PC-9 (cell line): ENCODE results near the gene ERN1. TPM values are rescaled to one million over a fixed set of nuclear protein-coding genes. Genes with fewer than 3 reads are reported as not detected.
A peak's percentile ranks its signal among the peaks of the same experiment; 100 is the strongest.

Experiments
- BruUV-seq: library from RNA; stranded (reverse); fragments of 400-500 nt; replicated peaks from 2 replicates; lab custom pipeline; 2021; lab: Mats Ljungman, UMichigan
- CTCF ChIA-PET: fragments of 300-600 bp; sonication (Branson Sonifier 250); formaldehyde crosslinking; loops from one replicate; lab custom pipeline; 2022; ENCODE audit warnings: antibody characterized with exemption; lab: Charles Lee
- POLR2A ChIA-PET: fragments of 300-600 bp; sonication (Branson Sonifier 250); formaldehyde crosslinking; loops from one replicate; lab custom pipeline; 2022; ENCODE audit warnings: antibody characterized with exemption; ENCODE audit not compliant: unreplicated experiment; lab: Charles Lee
- DNase-seq, 2 experiments: peaks; one replicate each; pipeline versions ENCODE4 v3.0.0 to v3.0.0-alpha.2; 2015 to 2022; ENCODE audit warnings: mixed read lengths in 1 of 2
- H2AFZ ChIP-seq: fragments of 200-600 bp; sonication (generic); 2 replicates; pipeline ENCODE4 v1.8.1; 2017; ENCODE audit warnings: antibody characterized with exemption
- H3F3A ChIP-seq: fragments of 200-600 bp; sonication (generic); 2 replicates; pipeline ENCODE4 v1.8.1; 2017; ENCODE audit warnings: antibody characterized with exemption, mild to moderate bottlenecking, low read depth; ENCODE audit not compliant: insufficient read depth
- H3K27ac ChIP-seq: fragments of 200-600 bp; sonication (generic); 2 replicates; pipeline ENCODE4 v1.6.1; 2016; ENCODE audit warnings: mixed run types
- H3K27me3 ChIP-seq: fragments of 200-600 bp; sonication (generic); 2 replicates; pipeline ENCODE4 v1.6.1; 2016; ENCODE audit warnings: low read depth, mixed run types; ENCODE audit not compliant: insufficient read depth
- H3K36me3 ChIP-seq: fragments of 200-600 bp; sonication (generic); 2 replicates; pipeline ENCODE4 v1.6.1; 2016; ENCODE audit warnings: low read depth, mixed run types
- H3K4me1 ChIP-seq: fragments of 200-600 bp; sonication (generic); replicated peaks from 2 replicates; pipeline ENCODE4 v1.6.1; 2016; ENCODE audit warnings: mixed run types; ENCODE audit not compliant: insufficient read depth
- H3K4me2 ChIP-seq: fragments of 200-600 bp; sonication (generic); 2 replicates; pipeline ENCODE4 v1.6.1; 2017; ENCODE audit warnings: mixed run types
- H3K4me3 ChIP-seq: fragments of 200-600 bp; sonication (generic); 2 replicates; pipeline ENCODE4 v1.6.1; 2016; ENCODE audit warnings: mixed run types
- H3K79me2 ChIP-seq: fragments of 200-600 bp; sonication (generic); 2 replicates; pipeline ENCODE4 v1.6.1; 2017; ENCODE audit warnings: low read depth, mixed run types
- H3K9me2 ChIP-seq: fragments of 200-600 bp; sonication (generic); 2 replicates; pipeline ENCODE4 v1.8.1; 2017; ENCODE audit warnings: mild to moderate bottlenecking; ENCODE audit not compliant: insufficient read depth
- H3K9me3 ChIP-seq: fragments of 200-600 bp; sonication (generic); 2 replicates; pipeline ENCODE4 v1.8.1; 2016; ENCODE audit warnings: low read depth; ENCODE audit not compliant: insufficient read depth
- H4K20me1 ChIP-seq: fragments of 200-600 bp; sonication (generic); 2 replicates; pipeline ENCODE4 v1.8.1; 2017; ENCODE audit not compliant: insufficient read depth
- EZH2 ChIP-seq: fragments of 200-600 bp; sonication (generic); IDR thresholded peaks from 2 replicates; pipeline ENCODE4 v1.8.0; 2017; ENCODE audit warnings: antibody characterized with exemption, low read depth
- intact Hi-C: fragments of 100-400 bp; cut with micrococcal nuclease; formaldehyde crosslinking; loops from one replicate; pipeline ENCODE4 v1.10.0; 2022; ENCODE audit not compliant: unreplicated experiment
- total RNA-seq: library from RNA; stranded (reverse); gene quantifications from 2 replicates; pipeline ENCODE4 v1.2.3, GENCODE V29; 2021
- TF ChIP-seq, protein P1 (sequence below): fragments of 200-600 bp; sonication (generic); conservative IDR thresholded peaks from 2 replicates; pipeline ENCODE4 v1.6.1; 2017; ENCODE audit warnings: mixed run types, antibody characterized with exemption, mild to moderate bottlenecking, moderate library complexity

Gene ERN1
- total RNA-seq, 1 experiment from 2014 or later, result 9.2 TPM

DNA sequence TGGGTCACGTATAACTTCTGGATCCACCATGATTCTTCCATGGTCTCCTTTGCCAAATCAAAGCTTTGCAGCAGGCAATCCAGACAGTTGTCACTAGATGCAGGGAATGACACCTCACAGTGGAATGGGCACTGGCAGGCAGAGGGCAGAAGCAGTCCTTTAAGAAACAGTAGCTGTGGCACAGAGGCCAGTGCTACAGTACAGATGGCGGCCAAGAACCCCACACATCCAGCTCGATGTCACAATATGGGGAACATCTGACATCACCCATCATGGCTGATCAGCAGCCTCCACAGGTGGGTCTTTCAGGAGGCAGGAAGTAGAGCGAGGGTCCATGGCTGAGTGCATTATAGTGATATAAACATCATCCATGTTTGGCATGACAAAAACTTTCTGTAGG lies 18.8 kb upstream of the ERN1 start:
- H2AFZ ChIP-seq, result no peak overlapping the region
- H3K27ac ChIP-seq, result peak overlapping the region; percentile 38; the same call in 1 of the 2 replicates
- peak in 1 of 2 experiments; percentile 21 for DNase-seq
- no peaks in the 10 kb centered on the region for H3K9me3 ChIP-seq
- H3F3A ChIP-seq, result peaks cover 67% of the 10 kb centered on the region
- H3K4me2 ChIP-seq, result no peak overlapping the region
- peaks cover 22% of the 10 kb centered on the region for H3K79me2 ChIP-seq
- H3K27me3 ChIP-seq, result no peaks in the 10 kb centered on the region
- no peaks in the 10 kb centered on the region for H3K9me2 ChIP-seq
- ChIA-PET POLR2A (interaction anchor here (0.5 kb wide), 1 partner anchor 261 kb away, joined by 11 read pairs; no protein-coding TSS in a partner anchor), CTCF (interaction anchor here (0.5 to 1.6 kb wide), 7 partner anchors 15 to 243 kb away, joined by 3 to 11 read pairs (median 4); no protein-coding TSS in a partner anchor)
- no peak overlapping the region for H3K4me3 ChIP-seq
- intact Hi-C loops, result loop anchor here (1.0 to 10.0 kb wide), 4 partner anchors 54 to 339 kb away; no protein-coding TSS in a partner anchor
- no TSS peak for BruUV-seq
- peaks cover 16% of the 10 kb centered on the region for H3K36me3 ChIP-seq
- no peaks in the 10 kb centered on the region for H4K20me1 ChIP-seq
- no peak for TF ChIP-seq EZH2
- TF ChIP-seq, protein P1, sequence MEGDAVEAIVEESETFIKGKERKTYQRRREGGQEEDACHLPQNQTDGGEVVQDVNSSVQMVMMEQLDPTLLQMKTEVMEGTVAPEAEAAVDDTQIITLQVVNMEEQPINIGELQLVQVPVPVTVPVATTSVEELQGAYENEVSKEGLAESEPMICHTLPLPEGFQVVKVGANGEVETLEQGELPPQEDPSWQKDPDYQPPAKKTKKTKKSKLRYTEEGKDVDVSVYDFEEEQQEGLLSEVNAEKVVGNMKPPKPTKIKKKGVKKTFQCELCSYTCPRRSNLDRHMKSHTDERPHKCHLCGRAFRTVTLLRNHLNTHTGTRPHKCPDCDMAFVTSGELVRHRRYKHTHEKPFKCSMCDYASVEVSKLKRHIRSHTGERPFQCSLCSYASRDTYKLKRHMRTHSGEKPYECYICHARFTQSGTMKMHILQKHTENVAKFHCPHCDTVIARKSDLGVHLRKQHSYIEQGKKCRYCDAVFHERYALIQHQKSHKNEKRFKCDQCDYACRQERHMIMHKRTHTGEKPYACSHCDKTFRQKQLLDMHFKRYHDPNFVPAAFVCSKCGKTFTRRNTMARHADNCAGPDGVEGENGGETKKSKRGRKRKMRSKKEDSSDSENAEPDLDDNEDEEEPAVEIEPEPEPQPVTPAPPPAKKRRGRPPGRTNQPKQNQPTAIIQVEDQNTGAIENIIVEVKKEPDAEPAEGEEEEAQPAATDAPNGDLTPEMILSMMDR, result peak; percentile 24; the same call in 1 of the 2 replicates
- peaks cover 31% of the 10 kb centered on the region for H3K4me1 ChIP-seq

DNA sequence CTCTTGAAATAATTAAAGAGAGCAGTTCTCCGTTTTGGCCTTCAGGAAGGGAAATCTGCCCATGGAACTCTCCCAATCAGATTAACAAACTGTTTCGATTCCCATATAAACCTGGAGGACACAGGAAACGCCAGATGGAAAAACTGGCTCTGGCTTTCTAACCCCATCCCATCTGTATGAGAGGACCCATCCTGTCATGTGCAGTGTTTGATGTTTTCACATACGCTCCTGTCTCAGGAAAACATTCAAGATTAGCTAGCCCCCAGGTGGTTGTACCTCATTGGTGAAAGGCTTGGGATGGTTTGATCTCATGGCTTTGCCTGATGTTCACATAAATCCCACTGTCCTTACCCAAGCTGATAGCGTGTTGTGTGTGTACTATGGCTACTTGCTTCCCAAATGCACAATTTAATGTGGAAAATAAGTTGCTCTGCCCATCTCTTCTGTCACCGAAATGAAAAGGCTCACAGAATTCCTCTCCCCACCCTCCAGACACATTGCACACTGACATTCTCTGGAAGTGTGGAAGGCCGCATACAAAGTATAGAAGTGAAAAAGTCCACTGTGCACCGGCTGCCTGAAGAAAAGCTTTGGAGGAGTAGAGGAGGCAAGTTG lies 18.2 kb upstream of the ERN1 start:
- Histone ChIP-seq H4K20me1 (no peaks in the 10 kb centered on the region), H3K4me1 (peaks cover 31% of the 10 kb centered on the region), H3K4me3 (peak overlapping the region; percentile 93; the same call in 1 of the 2 replicates), H3K9me3 (no peaks in the 10 kb centered on the region), H3K27me3 (no peaks in the 10 kb centered on the region), H3F3A (peaks cover 67% of the 10 kb centered on the region), H3K36me3 (peaks cover 16% of the 10 kb centered on the region), H2AFZ (no peak overlapping the region), H3K27ac (peak overlapping the region; percentile 90; the same call in 1 of the 2 replicates), H3K4me2 (peak overlapping the region; percentile 96), H3K79me2 (peaks cover 22% of the 10 kb centered on the region), H3K9me2 (no peaks in the 10 kb centered on the region)
- CTCF ChIA-PET, result interaction anchor here (0.7 to 1.6 kb wide), 3 partner anchors 15 to 143 kb away, joined by 3 to 4 read pairs (median 3); no protein-coding TSS in a partner anchor
- intact Hi-C loops, result loop anchor here (1.0 to 10.0 kb wide), 4 partner anchors 54 to 339 kb away; no protein-coding TSS in a partner anchor
- no peak for TF ChIP-seq EZH2
- TF ChIP-seq, protein P1, result no peak
- BruUV-seq, result no TSS peak
- POLR2A ChIA-PET, result interaction anchor here (0.5 to 0.7 kb wide), 3 partner anchors 101 to 318 kb away, joined by 3 to 4 read pairs (median 3); no protein-coding TSS in a partner anchor
- no peak for DNase-seq

DNA sequence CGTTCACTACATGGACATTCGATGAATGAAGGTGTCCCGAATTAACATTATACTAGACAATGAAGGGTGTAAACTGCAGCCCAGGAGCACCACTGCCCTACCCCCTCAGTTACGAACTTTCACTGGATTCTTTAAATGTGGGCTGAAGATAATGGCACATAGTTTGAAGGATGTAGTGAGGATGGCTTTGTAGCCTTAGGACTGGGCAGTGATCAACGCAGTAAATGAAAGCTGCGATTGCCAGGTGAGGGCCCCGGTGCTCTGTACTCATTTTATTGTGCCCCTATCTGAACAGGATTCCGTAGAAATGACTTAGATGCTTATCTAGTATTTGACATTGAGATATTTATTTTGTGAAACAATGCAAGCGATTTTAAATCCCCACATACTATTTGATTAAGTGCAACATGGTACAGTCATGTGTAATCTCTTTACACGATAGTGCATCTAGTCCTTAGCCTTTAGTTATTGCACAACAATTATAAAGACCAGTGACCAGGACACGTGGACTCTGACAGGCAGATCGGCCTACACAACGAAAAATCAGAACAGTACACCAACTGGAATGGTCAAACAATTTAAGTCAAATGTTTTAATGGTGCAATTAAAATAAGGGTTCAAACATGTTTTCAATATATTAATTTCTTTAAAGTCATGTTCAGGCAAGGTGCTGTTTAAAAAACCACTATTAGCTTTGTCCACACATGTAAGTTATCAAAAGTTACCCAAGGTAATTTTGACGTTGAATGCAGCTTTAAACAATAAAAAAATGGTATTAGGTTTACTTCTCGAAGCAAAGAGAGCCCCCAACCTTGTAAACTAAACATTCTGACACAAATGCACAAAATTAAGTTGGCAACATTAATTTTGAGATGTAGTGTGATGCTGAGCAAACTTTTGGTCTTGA lies 17.4 kb upstream of the ERN1 start:
- ChIA-PET POLR2A (interaction anchor here (0.5 to 0.7 kb wide), 4 partner anchors 12 to 319 kb away, joined by 3 to 4 read pairs (median 4); no protein-coding TSS in a partner anchor), CTCF (interaction anchor here (1.5 kb wide), 1 partner anchor 144 kb away, joined by 3 read pairs; no protein-coding TSS in a partner anchor)
- peak overlapping the region; percentile 90 for H3K27ac ChIP-seq
- no peaks in the 10 kb centered on the region for H3K27me3 ChIP-seq
- TF ChIP-seq, protein P1, result no peak
- no peak for TF ChIP-seq EZH2
- H3K36me3 ChIP-seq, result peaks cover 16% of the 10 kb centered on the region
- intact Hi-C loops, result loop anchor here (1.0 to 10.0 kb wide), 4 partner anchors 55 to 340 kb away; no protein-coding TSS in a partner anchor
- H3K79me2 ChIP-seq, result peaks cover 22% of the 10 kb centered on the region
- H3F3A ChIP-seq, result peaks cover 67% of the 10 kb centered on the region
- peak overlapping the region; percentile 96 for H3K4me2 ChIP-seq
- H3K4me1 ChIP-seq, result peaks cover 31% of the 10 kb centered on the region
- no peak overlapping the region for H2AFZ ChIP-seq
- no peaks in the 10 kb centered on the region for H3K9me2 ChIP-seq
- H3K4me3 ChIP-seq, result peak overlapping the region; percentile 93
- no peaks in the 10 kb centered on the region for H4K20me1 ChIP-seq
- peak in 1 of 2 experiments; percentile 57 for DNase-seq
- no peaks in the 10 kb centered on the region for H3K9me3 ChIP-seq
- BruUV-seq, result no TSS peak
